Measurements from ENCODE around the gene CEACAM18. TPM values are rescaled to one million over a fixed set of nuclear protein-coding genes. Genes with fewer than 3 reads are reported as not detected.

The CEACAM18 gene
- total and polyA plus RNA-seq, 2 donors (not counting 3 experiments of a cell fraction or from before 2014, with no cell fraction given): not detected

- Histone ChIP-seq H3K27me3 (ENCODE audit: control insufficient read depth in 2 of 2, insufficient read depth in 2 of 2, low read length in 2 of 2) (peaks cover 0 to 19% of the 10 kb centered on the region in 2 experiments), H3K79me2 (ENCODE audit: control insufficient read depth, insufficient read depth, low read length) (no peaks in the 10 kb centered on the region), H4K20me1 (replicated peaks; ENCODE audit: control insufficient read depth, extremely low read depth, insufficient read depth, low read length) (no peaks in the 10 kb centered on the region), H3K9ac (replicated peaks; ENCODE audit: extremely low read depth, insufficient read depth, low read length) (no peak within 1 kb of the TSS), H3K4me3 (replicated peaks in 1 of 3; ENCODE audit: insufficient read depth in 1 of 3, low read depth in 1 of 3, low read length in 3 of 3) (no peak within 1 kb of the TSS), H2AFZ (ENCODE audit: low read depth, low read length) (no peak within 1 kb of the TSS), H3K4me1 (ENCODE audit: control insufficient read depth, extremely low read depth, insufficient read depth, low read length) (no peaks in the 10 kb centered on the region), H3K9me1 (replicated peaks; ENCODE audit: control insufficient read depth, extremely low read depth, insufficient read depth, low read length) (no peaks in the 10 kb centered on the region), H3K4me2 (ENCODE audit: insufficient read depth, low read length) (no peak within 1 kb of the TSS), H3K36me3 (ENCODE audit: control insufficient read depth in 2 of 2, extremely low read depth in 1 of 2, insufficient read depth in 2 of 2, low read length in 2 of 2) (no peaks in the 10 kb centered on the region), H3K27ac (ENCODE audit: insufficient read depth, low read depth, low read length) (no peak within 1 kb of the TSS), H3K9me3 (replicated peaks; ENCODE audit: control insufficient read depth, insufficient read depth, low read length) (no peaks in the 10 kb centered on the region)
- FAIRE-seq: no peak
- dilution Hi-C loops (cut with MboI; ENCODE audit: extremely low pct_ligation_motif_present, low sequenced_read_pairs) (no loop called here), intact Hi-C loops (cut with micrococcal nuclease) (no loop called here)
- DNase-seq (ENCODE audit: low read depth, low spot score): no peak
- CTCF ChIA-PET: no interaction called here
- BruUV-seq (replicated peaks): no TSS peak
- no peak for TF ChIP-seq POLR2A (IDR thresholded peaks at IDR 0.05; ENCODE audit: low read depth, low read length)
- TF ChIP-seq FOS (IDR thresholded peaks at IDR 0.05; ENCODE audit: borderline replicate concordance, insufficient read depth, low read length): no peak
- TF ChIP-seq CTCF (IDR thresholded peaks at IDR 0.05; ENCODE audit: extremely low read depth in 1 of 2, insufficient read depth in 1 of 2, low read depth in 1 of 2, low read length in 2 of 2): no peak
- TF ChIP-seq MAX (IDR thresholded peaks at IDR 0.05; ENCODE audit: insufficient read depth, insufficient read length): no peak
- no peak for TF ChIP-seq MYC (IDR thresholded peaks at IDR 0.05; ENCODE audit: low read depth, low read length)
- TF ChIP-seq POLR2AphosphoS5 (IDR thresholded peaks at IDR 0.05; ENCODE audit: insufficient read depth, low read depth, low read length): no peak
- TF ChIP-seq JUN (IDR thresholded peaks at IDR 0.05; ENCODE audit: borderline replicate concordance, insufficient read depth, insufficient read length, low read depth): no peak
- TF ChIP-seq EZH2 (IDR thresholded peaks at IDR 0.05; ENCODE audit: borderline replicate concordance, low read depth, low read length, severe bottlenecking): no peak
- TF ChIP-seq GATA2 (IDR thresholded peaks at IDR 0.05; ENCODE audit: insufficient read depth, insufficient read length, low read depth, low read length): no peak
- POLR2A ChIA-PET: no interaction called here
Measured at GRCh38 chr19:51531349-51532315, 53.3 kb downstream of the CEACAM18 start, which contains the start of gene SIGLEC6. Gene SIGLEC6, minus strand, starts transcription at chr19:51531670. Its CDS starts 22 bp downstream, at chr19:51531648.
